Fibroblast of peridontal ligament (primary cell): ENCODE data around the gene SASH1.

Experiments
- DNase-seq: peaks from one replicate; pipeline ENCODE4 v3.0.0-alpha.2; 2010; ENCODE audit errors: extremely low read depth

The SASH1 gene

DNA sequence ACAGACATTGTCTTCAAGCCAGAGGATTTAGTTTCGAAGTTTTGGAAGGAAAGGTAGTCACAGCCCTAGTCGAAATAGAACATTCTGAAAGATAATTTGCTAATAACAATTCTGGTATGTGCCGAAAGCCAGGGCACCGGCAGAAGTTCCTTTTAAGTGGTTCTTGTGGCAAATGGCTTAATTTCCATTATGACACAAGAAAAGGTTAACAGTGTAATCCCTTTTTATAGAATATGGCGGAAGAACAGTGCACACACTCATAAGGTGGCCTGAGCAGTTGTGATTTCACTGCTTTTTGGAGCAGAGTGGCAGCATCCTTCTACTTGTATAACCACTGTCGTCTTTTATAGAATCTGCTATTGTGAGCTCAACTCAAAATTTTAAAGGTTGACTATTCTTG, 152.4 kb downstream of the SASH1 start:
- DNase-seq: no peak

DNA sequence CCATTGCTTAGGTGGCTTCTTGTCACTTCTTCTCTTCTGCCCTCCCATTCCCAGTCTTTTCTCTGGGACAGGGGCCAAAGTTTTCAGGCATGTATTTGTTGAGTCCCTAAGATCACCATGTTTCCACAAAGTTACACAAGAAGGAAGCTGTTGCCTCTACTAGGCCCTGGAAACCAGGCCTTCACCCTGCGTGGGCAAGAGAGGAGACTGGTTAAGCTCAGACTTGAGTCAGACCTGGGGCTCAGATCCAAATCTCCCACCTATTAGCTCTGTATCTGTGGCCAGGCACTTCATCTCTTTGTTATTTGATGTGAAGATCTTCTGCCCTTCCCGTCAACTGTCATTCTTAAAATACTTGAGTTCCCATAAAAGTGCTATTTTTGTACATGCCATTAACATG, 154.6 kb downstream of the SASH1 start:
- DNase-seq: no peak

DNA sequence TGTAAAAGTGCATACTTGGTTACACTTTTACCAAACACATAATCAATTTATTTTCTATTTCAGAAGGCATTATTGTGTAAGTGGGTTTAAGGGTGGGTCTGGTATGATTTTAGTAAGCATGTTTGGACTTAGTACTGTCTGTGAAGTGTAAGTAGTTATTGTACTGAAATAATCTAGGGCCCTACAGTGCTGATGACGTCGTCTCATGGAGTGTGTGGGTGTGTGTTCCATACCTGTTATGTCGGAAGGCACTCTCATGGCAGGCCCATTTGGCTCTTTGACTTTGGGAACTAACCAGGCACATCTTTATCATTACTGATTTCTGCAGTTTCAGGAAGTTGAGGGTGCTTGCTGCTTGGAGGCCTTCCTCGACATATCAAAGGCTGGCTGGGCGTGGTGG, 155.1 kb downstream of the SASH1 start:
- no peak for DNase-seq

DNA sequence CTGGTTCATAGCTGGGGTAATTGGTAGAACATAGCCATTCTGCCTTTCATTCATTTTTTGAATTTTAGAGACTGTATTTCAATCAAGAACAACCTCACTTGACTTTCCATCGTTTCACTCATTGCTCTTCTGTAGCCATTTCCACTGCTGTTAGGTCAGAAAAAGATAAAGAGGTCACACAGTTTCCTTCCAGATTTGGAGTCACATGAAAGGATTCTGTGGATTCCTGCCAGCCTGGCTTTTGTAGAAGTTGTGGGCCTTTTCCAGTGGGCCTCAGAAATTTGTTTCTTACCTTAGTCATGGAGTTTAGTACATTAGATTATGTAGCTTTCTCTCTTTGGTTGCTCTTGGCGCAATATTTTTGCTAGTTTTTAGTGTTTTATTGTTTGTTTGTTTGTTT, 157.8 kb downstream of the SASH1 start:
- no peak for DNase-seq

DNA sequence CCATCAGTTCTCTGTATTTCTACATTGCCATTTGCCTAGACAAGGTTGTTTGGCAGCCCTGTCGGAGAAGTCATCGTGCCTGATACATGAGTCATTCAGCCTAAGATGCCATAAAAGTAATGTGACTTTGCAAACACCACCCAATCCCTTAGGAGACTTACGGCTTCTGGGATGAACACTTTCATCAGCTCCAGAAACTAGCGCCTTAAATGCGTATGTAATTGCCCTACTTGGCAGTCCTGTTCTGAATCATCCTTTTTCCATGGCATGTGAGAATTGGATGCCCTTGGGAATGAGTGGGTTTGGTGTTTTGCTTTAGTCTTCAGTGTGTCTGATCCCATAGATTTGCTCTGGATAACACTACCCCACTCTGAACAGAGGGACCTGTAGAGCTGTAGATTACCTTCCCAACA, 158.5 kb downstream of the SASH1 start:
- DNase-seq: peak; percentile 100

DNA sequence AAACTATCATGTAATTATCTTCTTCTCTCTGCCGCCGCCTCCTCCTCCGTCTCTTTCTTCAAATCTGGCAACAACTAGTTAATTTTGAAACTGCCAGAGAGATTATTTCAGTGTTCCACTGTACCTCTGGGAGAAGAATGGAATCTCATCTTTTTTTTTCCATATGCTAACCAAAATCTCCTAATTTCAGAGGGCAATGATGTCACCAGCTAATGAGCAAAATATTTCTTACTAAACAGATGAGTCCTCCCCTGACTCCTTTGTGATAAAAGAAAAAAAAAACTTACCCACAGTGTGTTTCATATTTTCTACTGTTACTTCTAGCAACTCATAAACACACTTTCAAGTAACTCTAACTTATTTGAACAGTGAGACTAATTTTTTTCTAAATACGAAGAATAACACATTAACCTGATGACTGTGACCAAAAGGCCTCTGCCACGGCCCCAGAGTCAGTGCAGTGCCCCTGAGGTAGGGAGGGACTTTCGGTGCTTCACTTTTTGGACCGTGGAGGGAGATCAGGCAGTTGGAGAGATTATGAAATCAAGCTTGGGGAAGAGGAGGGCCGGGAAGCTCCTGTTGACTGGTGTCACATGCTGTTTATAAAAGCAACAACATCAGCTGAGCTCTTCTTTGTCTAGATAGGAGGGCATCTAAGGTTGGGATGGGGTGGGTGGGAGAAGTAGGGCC, 159.6 kb downstream of the SASH1 start:
- peak; percentile 90 for DNase-seq

DNA sequence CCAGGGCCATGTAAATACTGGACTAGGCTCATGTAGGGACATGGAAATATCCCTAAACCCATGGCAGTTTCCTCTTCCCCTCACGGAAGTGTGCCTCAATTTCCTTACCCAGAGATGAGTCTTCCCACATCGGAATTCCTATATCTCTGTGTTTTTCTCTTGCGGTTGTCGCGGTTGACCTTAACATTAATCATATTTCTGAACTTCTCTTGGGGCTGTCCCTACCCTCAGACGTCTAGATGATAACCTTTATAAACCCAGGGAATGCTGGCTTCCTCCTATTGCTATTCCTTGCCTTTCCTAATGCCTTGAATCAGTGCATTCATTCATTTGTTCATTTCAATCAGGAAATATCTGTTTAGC, 160.1 kb downstream of the SASH1 start:
- no peak for DNase-seq

DNA sequence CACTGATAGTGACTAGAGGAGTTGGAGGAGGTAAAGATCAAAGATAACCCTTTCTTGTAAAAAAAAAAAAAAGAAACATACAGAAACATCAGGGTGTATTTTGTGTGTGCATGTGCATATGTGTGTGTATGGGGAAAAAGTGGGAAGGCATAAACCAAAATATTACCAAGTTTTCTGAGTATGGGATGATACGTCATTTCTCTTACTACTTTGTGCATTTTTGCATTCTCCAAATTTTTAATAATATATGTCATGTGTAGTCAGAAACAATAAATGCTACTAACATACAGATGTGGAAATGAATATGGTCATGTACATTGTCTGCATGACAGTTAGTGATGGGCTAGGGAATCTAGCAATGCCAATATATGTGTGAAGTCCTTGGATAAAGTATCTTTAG, 161.1 kb downstream of the SASH1 start:
- DNase-seq: no peak

DNA sequence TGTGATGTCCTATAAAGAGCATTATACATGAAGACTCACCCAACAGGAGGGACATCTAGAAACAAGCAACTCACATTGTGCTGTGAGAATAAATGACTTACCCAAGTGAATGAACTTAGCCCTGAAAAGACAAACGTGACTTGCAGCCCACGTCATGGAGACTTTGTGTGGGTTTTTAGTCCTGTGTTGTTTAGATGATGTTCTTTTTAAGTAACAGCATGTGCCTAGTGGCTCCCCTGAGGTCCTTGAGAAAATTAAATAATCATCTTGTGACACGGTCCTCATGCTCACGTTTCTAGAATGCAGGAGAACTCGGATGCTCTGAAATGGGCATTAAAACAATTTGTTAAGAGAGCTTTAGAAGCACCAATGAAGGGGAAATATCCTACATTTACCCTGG, 165.1 kb downstream of the SASH1 start:
- peak; percentile 88 for DNase-seq

DNA sequence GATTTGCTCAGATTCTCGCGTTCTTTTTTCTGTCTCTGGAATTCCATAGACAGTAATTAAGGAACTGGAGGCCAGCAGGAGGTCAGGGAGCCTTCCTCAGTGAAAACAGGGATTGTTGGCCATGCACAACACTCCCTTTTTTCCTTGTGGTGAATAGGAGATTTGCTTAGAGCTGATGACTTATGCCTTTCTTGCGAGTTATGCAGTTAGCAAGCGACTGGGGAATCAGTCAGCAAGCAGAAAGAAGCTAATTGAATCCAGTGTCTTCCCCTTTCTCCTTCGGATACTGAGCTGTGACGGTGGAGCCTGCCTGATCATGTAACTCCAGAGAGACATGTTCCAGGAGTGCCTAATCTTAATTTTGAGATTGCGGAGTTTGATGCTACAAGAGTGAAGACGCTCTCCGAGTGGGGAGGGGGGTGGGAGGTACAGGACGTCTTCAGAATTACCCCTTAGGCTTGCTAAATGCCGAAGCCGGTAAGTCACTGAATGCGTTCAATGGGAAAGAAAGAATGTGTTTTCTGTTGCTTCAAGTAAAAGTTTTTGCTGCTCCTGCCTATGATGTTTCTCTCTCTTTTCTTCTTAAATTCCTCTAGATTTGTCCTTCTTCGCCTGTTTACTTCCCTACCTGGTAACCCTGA, 165.9 kb downstream of the SASH1 start:
- peak; percentile 94 for DNase-seq

DNA sequence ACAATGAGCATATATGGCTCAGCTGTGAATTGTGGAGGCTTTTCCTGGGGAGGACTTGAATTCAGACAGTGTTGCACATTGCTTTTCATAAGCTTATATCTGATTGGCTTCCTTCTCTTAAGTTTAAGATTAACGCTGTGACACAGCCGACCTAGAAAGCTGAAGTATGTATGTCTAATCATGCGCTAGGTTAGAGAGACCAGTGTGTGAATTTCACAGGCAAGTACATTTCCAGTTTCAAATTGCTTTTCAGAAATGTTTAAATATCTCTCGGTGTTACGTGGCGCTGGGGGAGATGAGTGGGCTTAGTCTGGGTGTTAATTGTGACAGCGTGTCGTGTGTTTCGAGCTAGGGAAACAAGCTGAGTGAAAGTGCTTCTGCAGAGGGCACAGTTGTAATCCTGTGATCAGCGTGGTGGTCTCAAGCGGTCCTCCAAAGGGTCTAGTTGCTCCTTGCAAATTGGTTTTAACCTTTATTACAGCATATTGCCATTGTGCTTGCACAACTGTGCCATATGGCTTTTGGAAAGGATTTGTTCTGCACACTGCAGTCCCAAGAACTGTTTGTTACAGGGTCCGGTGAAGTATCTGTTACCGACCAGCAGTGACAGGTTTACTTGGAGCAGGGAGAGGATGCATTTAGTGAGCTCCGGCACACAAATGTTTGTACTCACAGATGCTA, 166.6 kb downstream of the SASH1 start:
- peak; percentile 76 for DNase-seq

DNA sequence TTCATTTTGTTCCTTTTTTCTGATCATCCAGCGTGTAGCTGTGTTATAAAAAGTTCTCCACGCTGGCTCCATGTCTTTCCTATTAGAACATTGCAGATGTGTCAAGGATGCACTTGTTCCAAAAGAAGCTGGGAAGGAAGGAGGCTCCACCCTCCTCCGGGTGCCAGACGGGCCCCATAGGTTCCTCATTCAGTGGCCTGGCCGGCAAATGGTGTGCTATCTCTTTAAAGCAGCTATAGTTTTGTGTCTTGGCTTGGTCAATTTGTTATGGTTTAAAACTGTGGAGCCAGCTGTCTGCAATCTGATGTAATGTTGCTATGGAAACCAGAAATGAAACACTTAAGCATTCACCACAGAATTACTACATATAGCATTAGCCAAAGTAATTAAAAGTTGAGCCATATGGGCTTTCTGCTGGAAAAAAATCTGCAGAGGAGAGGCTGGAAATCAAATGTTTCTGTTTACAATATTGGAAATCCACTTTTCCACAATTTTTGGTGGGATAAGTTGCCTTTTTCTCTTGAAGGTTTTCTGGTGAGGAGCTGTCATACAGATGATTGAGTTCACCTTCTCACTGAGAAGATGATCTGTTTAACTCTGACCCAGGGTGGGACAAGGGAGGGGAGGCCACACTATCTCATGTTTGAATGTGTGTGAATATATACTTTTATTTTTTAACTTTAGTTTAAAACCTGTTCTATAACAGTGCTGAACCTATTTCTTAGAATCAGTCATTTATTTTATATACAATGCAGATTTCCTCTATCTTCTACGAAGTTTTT, 167.4 kb downstream of the SASH1 start:
- DNase-seq: peak; percentile 100

DNA sequence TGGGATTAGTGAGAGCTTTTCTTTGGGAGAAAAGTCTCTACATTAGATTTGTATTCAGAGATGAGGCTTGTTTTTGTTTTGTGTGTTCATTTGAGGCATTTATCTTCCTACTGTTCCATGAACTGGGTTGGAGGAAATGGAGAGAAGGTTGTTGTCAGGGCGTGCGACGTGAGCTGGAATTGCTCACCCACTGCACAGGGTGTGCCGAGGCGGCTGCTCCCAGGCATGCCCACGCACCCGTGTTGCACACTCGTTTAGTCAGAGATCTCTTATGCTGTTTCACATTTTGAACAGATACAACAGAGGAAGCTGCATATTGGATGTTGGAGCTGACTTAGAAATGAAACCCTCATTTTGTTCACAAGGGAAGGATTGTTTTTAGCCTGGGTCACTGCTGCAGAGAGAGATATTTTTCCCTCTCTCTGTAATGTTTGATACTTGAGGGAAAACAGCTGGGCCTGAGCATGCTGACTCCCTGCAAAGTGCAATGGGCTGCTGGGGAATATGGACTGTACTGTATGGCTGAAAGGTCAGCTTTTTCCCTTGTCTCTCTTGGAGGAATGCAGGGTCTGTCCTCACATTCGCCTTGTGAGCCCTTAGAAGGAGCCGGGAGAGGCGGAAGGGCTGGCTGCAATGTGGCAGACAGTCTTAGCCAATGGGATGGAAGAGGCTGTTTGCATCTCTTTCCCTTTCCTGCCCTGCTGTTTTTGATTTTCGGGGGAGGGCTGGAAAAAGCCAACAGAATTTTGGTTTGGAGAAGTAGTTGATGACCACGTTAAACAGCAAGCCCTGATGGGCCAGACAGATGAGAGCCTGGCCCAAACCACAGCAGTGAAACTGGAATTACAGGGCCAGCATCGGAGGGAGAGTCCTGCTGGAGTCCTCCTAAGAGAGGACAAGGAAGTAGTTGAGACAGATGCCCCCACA, 170.8 kb downstream of the SASH1 start:
- DNase-seq: peak; percentile 95

DNA sequence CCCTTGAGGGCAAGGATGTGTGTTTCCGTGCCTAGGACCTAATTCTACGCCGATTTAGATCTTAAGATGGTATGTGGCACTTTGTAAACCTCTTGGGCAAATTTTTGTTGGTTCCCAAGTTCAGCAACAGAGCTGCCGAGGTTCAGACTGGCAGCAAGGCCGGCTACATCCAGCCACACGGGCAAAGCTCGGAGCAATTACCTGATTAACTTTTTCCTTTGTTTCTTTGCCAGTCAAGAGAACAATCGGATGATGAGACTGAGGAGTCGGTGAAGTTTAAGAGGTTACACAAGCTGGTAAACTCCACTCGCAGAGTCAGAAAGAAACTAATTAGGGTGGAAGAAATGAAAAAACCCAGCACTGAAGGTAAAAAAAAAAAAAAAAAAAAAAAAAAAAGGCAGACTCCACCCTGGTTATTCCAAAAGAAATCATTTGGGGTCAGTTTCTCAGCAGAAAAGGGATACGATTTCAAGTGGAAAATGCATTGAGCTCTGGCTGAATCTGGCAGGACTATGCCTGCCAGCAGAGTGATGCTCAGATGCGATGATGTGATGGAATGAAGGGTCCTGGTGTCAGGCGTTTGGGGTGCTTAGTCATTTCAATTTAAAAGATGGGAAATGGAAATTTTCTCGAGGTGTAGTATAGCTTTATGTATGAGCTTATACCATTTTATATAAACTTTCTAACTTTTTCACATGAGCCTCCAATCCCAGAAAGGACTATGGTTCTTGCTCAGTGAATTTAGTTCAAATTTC, 171.6 kb downstream of the SASH1 start:
- DNase-seq: peak; percentile 58

DNA sequence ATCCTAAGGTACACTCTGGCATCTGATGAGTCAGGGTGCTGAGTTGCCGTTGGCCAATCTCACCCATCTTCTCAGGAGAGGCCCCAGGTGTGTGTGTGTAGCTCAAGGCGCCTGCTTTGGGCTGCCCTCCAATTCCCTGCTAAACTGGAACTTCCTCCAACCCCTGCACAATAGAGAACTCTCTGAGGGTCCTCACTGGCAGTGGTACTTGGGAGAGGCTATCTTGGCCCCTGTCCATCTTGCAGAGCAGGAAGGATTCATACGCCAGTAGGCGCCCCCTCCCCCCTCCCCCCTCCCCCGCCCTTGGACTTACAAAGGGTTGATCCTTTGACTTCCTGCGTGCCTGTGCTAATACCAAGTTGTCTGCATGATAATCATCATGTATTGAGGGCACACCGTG, 173.6 kb downstream of the SASH1 start:
- no peak for DNase-seq

DNA sequence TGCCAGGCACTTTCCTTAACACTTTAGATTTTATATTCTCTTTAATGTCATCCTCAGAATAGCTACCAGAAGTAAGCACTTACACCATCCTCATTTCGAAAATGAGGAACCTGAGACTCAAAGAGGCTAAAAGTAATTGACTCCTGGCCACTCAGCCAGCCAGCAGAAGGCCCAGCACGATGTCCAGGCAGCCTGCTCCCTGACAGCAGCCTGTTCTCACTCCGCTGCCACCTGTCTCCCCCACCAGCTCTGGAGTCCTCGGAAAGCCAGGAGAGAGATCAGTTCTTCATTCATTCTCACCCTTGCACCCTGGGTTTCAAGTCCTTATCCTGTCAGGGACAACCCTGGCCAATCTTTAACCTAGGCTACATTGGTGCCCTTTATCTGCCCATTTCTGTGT, 174.0 kb downstream of the SASH1 start:
- DNase-seq: no peak

DNA sequence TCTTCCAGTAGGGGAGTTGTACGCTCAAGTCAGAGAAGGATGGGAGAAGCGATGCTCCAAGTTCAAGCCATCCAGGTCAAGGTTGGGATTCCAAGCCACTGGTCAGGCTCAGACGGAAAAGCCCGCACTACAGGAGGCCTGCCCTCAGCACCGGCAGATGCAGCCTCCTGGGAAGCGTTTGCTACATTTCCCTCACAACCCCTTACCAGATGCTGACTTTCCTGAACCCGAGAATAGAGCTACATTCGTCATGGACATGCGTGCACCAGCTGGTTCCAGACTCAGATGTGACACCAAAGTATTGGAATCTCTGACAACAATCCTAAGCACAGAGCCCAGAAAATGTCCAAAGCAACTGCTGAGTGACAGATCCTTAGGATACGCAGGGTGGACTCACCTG, 174.8 kb downstream of the SASH1 start:
- no peak for DNase-seq

DNA sequence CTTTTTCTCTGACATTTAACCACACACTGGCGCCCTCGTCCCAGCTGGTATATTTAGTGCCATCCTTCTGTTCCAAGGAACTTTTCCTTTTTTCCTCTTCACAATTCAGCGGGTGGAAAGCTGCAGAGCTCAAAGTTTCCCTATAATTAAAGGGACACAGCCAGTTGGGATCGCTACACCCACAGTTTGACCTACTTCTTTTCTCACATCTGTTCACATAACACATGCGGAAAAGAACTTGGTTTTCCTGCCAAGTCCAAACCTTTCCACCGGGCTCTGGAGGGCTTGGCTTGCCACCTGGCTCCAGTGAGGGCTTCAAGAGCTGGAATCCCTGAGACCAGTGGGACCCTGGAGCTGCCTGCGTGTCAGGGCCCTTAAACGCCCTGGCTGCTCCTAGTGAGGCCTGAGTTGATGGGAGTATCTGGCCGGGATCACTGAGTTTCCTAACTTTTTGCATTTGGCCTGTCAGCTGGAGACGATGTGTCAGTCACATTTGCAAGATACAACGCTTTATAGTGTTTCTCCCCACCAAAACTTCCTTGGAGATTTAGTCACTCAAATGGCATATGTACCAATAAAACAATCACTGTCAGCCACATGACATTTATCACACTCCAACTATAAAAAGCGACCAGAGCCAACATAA, 176.0 kb downstream of the SASH1 start:
- no peak for DNase-seq

DNA sequence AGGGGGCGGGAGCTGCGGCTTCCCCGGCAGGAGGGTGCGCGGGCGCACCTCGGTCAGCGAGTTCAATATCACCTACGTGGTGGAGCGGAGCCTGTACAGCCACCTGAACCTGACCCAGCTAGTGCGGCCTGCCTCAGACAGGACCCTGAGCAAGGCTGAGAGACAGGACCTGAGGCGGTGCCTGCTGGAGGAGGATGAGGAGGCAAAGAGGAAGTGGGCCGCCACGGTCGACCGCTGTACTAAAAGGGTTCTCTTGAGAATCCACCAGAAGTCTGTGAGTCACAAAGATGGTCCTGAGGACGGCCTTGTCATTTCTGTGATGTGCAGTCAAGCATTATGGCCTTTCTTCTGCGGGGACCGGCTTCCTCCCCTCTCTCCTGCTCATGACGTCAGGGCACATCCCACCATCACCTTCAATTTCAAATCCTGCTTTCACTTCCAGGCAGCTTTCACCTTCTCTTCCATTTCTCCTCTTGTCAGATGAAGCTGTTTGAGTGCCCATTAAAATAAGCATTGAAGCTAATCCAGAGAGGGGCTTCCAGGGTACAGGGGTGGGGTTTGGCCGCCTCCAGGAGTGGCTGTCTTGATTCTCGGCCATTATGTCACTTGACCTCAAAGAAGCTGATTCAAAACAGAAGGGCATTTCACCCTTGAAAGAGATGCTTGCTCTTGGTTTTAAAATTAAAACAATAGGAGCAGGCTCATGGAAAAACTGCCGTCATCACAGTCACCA, 177.6 kb downstream of the SASH1 start:
- peak; percentile 63 for DNase-seq
